NCI-H2171 treated with DMSO at 0.1 percent for 48 hours (cell line): Measurements from ENCODE around the gene KCNB1.

Source experiments
- DNase-seq: peaks from one replicate; lab custom pipeline; 2025; lab: John Stamatoyannopoulos, UW

Gene KCNB1

DNA sequence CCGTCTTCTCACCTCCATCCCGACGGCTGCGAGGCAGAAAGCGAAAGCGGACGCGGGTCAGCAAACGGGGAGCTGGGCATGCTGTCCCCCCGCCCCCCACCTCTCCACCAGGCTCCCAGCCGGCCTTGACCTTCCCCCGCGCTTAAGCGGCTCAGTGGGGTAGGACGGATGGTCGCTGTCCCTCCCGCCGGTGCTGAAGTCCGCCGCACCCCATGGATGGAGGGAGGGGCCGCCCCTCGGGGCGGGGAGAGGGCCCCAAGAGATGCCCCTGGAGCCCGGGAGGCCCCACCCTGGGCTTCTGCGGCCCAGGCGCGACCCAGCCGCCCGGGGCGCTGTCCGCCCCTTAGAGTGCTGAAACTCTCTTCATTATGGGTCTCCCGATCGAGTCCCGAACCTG lies at the start of gene KCNB1:
Gene KCNB1 (minus strand): TSS at position 48 of the 397 bp plus-strand sequence. CDS start 188 bp downstream, outside the sequence.
- no peak for DNase-seq

DNA sequence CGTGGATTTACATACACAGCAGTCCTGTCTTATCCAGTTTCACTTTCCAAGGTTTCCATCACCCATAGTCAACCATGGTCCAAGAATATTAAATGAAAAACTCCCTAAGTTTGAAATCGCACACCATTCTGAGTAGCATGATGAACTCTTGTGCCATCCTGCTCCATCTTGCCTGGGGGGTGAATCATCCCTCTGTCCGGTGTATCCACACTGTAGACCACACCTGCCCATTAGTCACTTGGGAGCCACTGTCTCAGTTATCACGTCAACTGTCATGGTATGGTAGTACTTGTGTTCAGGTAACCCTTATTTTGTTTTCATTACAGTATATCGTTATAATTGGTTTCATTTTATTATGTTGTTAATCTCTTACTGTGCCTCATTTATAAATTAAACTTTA lies 47.0 kb upstream of the KCNB1 start:
- DNase-seq: no peak

DNA sequence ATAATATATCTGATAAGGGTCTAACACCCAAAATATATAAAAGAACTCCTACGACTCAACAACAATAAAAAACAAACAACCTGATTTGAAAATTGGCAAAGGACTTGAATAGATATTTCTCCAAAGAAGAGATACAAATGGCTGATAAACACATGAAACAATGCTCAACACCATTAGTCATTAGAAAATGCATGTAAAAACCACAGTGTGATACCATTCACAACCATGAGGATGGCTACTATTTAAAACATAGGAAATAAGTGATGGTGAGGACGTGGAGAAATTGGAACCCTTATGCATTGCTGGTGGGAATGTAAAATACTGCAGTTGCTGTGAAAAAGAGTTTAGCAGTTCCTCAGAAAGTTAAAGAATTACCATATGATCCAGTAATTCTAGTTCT lies 44.1 kb upstream of the KCNB1 start:
- DNase-seq: no peak

DNA sequence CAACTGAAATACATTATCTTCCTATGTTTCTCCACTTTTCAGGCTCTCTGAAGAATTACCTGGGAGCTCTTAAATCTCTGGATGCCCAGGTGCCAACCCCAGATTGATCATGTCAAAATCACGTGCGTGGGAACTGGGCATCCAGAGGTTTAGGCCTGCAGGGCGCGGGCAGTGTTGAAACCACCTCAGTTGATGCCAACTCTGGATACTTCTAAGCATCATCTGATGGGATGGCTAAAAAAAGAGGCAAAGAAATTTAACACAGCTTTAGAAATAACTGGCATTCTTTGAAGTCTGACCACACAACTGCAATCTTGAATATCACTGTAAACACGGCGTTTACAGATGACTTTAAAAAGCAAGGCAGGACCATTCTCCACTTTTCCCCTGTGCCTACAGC lies 43.6 kb upstream of the KCNB1 start:
- DNase-seq: no peak

DNA sequence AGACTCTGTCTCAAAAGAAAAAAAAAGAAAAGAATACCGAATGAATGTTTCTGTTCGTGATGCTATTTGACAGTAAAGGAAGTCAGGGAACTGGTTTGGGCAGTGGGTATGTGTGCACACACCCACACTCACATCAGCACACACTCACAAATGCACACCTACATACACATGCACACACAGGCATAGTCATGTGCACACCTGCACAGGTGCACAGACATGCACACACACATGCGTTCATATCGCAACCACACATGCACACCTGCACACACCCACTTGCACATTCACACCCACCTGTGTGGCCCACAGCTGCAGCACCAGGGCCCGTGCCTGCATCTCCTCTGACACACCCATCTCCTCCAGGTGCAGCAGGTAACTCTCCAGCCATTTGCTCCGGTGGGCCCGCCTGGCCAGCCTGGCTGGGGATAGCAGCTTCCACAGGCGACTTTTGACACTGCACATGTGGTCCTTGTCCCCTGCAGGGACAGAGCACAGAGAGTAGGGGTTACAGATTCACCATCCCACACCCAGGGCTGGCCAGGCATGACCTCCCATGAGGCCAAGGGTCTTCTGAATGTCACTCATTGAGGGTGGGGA lies 41.4 kb upstream of the KCNB1 start:
- DNase-seq: no peak

DNA sequence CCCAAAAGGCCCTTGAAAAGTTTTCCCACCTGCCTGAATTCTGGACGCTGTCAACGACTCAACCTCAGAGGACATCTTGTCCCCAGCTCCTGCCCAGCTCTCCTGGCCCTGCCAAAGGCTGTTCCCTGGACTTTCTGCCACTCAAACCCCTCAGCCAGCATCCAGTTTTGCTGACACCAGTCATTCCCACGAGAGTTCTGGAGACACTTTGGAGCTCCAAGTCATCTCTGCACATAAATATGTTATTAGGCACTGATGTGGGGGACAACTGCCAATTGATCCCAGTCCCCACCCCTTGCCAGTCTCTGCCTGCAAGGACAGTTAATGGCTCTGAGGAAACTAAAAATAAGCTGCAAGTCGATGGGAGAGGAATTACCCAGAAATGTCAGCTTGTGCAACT lies 38.9 kb upstream of the KCNB1 start:
- no peak for DNase-seq

DNA sequence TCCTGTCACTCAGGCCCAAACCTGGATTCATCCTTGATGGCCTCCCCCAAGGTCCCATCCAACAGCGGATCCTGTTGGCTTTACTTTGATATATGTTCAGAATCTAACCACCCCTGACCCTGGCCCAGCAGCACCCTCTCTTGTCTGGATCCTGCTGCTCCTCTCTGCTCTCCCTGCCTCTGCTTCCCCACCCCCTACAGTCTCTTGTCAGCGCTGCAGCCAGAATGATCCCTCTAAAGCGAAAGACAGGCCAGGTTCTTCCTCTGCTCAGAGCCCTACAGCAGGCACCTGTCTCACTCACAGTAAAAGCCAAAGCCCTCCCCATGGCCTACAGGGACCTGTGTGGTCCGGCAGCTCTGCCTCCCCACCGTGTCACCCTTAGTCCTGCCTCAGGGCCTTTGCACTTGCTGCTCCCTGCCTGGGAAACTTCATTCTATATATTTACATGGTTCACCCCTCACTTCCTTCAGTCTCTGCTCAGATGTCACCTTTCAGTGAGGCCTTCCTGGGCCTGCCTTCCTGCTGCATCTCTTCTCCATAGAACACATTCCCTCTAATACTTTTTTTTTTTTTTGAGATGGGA lies 37.4 kb upstream of the KCNB1 start:
- no peak for DNase-seq

DNA sequence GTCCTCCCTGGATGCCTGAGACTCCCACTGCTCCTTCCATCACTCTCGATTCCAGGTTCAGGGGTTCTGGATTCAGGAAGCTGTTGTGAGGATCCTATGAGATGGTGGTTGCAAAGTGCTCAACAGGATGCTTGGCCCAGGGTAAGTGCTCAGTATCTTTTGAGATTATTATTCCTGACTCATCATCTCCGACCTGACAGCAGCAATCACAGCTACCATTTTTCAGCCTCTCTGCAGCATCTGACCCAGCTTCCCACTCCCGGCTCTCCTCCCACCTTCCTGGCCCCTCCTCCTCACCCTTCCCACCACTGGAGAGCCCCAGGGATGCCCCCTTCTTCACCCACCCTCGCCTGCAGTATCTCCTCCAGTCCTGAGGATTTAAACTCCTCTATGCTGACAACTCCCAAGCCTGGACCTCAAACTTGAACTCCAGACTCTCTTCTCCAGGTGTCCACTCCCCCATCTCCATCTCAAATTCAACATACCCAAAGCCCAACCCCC lies 36.8 kb upstream of the KCNB1 start:
- no peak for DNase-seq

DNA sequence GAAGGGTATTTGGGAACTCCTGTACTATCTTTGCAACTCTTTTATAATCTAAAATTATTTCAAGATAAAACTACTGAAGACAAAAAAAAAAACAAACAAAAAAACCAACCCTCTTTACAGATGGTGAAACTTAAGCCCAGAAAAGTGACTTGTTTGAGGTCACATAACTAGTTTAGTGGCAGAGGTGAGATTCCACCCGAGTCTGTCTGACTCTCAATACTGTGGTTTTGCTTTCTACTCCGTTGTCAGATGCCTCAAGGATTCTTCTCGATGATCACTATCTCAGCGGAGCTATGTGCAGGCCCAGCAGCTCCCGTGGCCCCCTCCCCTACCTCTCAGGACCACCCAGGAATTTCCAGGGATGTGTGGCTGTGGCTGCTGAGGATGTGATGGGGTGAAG lies 36.1 kb upstream of the KCNB1 start:
- DNase-seq: no peak

DNA sequence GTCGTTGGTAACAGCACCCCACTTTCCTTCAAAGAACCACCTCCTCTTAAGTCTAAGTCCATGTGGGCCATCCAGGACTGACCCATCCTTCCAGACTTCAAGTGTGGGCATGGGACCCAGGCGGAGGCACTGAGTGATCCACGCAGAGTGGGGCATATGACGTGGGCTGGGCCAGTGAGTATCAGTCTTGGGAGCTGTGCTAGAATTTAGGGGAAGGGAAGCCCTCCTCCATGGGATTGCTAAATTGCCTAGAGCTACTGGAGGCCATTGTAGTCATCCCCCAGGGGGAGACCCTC lies 35.3 kb upstream of the KCNB1 start:
- no peak for DNase-seq

DNA sequence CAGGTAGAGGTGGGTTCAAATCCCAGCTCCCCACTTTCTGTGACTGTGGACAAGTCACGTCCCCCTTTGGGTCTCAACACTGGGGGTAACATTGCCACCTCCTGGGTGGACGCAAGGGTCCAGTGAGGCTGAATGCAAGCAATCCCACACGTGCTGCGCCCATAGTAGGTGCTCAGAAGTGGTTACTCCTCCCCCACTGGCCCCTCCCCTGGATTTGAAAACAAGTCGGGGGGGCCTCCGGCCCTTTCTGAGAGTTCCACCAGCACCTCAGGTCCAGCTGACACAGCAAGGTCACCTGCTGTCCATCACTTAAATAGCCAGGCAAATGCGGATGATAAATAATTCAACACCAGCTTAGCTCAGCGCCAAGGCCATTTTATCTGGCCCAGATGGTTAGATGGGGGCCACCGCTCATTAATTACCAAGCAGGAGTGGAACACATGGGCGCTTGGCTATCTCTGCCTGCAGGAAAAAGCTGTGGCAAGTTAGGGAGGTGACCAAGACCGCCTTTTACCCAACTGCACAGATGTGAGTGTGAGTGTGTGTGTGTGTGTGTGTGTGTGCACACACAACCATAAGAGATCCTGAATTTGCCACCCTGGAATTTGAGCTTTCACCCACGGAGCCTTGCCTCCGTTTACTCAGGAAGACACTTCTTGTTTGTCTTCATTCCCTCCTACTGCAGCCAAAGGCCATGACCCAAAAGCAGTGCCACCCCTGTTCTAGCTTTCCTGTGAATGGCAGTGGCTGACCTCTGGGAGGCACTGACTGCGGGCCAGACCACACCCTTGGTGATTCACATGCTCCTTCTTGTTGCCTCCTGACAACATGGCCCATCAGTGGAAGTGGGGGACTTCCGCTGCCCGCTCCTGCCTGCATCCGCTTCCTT lies 34.7 kb upstream of the KCNB1 start:
- DNase-seq: no peak

DNA sequence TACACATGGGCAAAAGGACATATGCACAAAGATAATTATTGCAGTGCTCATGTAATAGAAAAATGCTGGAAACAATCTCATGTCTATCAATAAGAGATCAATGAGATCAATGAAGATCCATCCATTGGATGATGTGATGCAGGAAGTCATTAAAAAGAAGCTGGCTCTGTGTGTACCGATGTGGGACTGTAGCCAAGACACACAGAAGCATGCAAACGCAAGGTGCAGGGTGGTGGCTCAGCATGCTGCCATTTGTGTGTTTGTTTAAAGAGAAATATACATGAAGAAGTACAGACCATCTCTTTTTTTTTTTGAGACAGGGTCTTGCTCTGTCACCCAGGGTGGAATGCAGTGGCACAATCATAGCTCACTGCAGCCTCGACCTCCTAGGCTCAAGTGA lies 33.1 kb upstream of the KCNB1 start:
- no peak for DNase-seq

DNA sequence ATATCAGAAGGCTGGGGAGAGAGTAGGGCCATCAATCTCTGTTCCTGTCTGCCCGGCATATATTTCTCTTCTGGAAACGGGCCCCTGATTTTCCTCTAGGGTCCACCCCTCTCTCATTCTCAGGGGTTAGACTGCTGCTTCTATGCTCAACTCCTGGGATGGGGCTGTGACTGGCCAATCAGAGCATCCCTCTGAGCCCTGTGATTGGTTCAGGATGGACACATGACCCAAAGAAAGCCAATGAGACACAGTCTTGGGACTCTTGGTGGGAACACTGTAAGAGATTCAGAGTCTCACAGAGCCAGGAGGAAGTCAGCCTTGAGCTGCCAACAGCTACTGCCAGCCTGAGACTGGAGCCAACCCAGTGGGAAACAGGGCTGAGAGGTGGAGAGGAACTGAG lies 31.0 kb upstream of the KCNB1 start:
- DNase-seq: no peak

DNA sequence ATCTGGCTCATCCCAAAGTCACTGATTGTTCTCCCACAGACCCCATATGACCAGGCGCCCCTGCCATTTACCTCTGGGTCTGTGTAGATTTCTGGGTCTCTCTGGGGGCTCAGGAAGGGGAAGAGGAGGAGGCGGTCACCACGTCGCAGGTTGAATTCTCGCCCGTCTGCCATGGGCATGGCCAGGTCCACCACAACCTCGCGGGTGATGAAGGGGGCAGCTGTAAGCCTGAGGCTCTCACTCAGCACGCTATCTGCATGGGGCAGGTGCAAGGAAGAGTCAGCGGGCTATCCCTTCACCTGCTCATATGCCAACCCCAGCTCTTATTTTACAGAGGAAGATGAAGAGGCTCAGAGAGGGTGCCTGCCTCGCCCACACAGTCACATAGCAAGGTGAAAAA lies 30.5 kb upstream of the KCNB1 start:
- no peak for DNase-seq

DNA sequence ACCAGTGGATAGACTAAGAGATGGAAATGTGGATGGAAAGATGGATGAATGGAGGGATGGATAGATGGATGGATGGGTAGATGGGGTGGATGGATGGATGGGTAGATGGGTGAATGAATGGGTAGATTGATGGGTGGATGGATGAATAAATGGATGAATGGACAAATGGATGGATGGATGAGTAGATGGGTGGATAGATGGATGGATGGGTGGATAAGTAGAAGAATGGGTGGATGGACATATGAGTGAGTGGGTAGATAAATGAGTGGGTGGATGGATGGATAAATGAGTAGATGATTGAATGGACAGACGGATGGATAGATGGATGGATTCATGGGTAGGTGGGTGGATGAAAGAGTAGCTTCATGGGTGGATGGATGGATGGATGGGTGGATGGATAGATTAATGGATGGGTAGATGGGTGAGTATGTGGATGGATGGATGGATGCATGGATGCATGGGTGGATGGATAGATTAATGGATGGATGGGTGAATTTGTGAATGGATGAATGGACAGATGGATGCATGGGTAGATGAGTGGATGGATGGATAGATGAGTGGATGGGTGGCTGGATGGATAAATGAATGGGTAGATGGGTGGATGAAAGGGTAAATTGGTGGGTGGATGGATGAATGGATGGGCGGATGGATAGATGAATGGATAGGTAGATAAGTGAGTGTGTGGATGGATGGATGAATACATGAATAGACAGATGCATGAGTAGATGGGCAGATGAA lies 29.5 kb upstream of the KCNB1 start:
- no peak for DNase-seq

DNA sequence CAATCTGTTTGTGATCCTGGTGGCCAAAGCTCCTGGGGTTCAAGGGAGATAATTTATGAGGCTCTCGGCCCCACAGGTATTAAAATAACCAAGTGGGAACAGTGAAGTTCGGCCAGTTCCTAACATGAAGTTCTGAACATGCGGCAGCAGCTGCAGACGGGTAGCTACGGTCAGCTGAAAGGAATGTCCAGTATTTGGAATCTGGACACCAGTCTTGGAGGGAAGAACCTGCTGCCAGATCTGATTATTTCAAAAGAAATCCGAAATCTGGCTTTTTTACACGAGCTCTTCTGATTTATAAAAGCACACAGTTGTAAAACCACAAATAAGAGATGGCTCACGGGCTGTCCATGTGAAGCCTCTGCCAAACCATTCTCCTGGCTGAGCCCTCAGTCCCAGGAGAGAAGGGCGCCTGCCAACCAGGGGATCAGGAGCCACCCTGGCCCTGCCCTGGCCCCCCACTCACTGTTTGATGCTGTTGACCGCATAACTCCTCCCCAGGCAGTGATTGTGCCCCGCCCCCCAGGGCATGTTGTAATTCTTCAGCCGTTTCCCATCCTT lies 28.2 kb upstream of the KCNB1 start:
- no peak for DNase-seq

DNA sequence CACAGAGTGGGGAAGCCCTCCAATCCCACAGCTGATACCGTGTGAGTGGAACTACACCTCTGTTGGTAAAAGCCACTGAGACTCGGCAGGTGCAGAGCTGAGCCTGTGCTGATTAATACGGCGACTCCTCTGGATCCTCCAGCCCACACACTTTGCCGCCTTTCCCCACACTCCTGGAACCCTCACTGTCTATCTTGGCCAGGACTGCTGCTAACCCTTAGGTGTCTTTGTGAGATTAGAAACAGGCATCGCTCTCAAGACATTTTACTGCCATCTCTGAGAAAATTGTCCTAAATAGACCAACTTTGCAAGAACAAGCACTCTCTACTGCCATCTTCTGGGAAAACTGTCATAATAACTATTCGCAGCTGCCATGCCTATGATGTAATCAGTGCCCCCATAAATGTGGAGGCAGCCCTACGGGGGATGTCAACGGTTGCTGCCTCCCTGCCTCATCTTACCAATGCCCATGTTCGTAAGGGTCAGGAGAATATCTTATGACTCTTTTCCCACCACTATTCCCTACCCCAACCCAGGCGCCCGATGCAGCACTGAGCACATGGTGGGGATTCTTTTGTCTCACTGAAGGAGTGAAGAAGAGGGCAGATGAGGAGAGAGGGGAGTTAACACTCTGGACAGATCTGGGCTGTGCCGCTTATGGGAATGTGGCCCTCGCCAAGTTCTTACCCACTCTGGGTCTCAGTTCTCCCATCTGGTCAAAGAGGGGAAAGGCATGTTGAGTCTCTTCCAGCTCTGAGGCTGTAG lies 26.1 kb upstream of the KCNB1 start:
- peak; percentile 95 for DNase-seq

DNA sequence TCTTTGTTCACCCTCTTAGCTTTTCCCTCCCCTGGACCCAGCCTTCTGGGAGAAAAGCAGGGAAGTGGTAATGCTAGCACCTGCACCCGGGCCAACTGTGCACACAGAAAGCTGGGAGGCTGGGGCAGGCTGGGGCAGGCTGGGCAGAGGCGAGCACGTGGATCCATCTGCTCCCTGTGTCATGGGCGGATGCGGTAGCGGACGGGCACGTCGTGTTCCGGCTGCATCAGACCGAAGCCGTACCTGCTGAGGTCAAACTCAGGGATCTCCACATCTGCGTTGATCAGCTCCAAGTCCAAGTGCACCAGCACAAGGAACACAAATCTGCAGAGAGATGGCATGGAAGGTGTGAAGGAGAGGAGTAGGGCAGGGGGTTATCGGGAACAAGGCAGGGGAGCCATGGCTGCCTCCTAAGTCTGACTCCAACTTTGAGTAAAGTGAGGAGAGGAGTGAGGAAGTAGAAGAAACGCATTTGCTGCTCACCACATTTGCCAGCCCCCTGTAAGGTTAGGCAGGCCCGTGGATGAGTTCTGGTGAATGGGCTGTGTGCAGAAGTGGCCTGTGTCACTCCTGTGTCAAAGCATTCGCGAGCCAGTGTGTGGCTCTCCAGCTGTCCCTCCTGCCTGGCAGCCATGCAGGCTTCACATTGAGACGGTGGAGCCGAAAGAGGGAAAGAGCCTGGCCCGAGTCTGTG lies 25.4 kb upstream of the KCNB1 start:
- peak; percentile 95 for DNase-seq

DNA sequence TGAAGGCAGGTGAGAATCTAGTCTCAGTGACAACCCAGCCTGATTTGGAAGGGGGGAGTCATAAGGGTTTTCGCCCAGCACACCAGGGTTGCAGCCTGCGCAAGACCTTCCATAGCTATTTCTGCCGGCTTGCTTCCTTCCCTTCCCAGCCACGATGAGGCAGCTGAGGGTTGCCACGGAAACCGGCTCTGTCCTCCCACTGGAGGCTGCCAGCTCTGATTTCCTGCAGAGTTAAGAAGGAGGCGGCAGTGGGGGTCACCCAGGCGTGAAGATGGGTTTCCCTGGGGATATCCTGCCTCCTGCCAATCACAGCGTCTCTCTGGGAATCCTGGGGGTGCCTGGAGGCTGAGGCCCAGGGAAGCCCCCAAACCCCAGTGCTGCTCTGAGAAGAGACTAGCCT lies 23.1 kb upstream of the KCNB1 start:
- peak; percentile 98 for DNase-seq

DNA sequence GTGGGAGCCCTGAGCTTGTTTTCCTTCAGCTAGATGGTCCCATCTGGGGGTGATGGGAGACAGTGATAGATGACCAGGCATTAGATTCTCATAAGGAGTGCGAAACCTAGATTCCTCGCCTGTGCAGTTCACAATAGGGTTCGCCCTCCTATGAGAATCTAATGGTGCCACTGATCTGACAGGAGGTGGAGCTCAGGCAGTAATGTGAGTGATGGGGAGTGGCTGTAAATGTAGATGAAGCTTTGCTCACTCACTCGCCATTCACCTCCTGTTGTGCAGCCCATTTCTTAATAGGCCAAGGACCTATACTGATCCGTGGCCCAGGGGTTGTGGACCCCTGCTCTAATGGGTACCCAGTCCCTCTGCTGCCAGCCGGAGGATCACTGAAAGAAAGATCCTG lies 20.7 kb upstream of the KCNB1 start:
- DNase-seq: no peak

DNA sequence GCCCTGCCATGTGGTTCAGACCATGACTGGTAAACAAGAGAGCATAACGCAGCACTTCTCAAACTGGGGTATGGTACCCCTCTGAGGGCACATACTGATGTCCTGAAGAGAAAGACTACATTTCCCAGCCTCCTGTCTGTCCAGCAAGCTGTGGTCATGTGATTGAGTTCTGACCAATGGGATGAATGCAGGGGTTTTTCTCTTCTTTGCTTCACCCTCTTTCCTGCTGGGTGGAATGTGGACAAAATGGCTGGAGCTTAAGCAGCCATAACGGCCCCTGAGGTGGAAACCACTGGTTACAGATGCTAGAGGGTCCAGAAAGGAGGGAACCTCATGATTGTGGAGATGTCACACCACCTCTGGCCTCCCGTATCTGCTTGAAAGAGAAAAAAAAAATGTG lies 19.4 kb upstream of the KCNB1 start:
- DNase-seq: peak; percentile 68
